HG03460 (cell line): ENCODE results near the gene TMEM108.
A peak's percentile ranks its signal among the peaks of the same experiment; 100 is the strongest.

Experiments
- ATAC-seq: cut with Tn5 transposase; IDR thresholded peaks from one replicate; pipeline ENCODE4 v1.9.1; 2021; ENCODE audit not compliant: unreplicated experiment

TMEM108 gene

GRCh38 chr3:133211449-133211848 lies 173.3 kb downstream of the TMEM108 start:
- peak; percentile 98 for ATAC-seq

GRCh38 chr3:133211856-133212255 lies 173.7 kb downstream of the TMEM108 start:
- no peak for ATAC-seq

GRCh38 chr3:133213937-133214336 lies 175.7 kb downstream of the TMEM108 start:
- no peak for ATAC-seq

- ATAC-seq, result no peak
Observed at GRCh38 chr3:133227813-133228212, 189.6 kb downstream of the TMEM108 start.

GRCh38 chr3:133230195-133230594 lies 192.0 kb downstream of the TMEM108 start:
- ATAC-seq, result no peak

- ATAC-seq, result no peak
Observed at GRCh38 chr3:133236901-133237300, 198.7 kb downstream of the TMEM108 start.

GRCh38 chr3:133237380-133237779 lies 199.2 kb downstream of the TMEM108 start:
- no peak for ATAC-seq

- no peak for ATAC-seq
Observed at GRCh38 chr3:133238015-133238414, 199.8 kb downstream of the TMEM108 start.

- ATAC-seq, result no peak
Observed at GRCh38 chr3:133246119-133246518, 207.9 kb downstream of the TMEM108 start.

- no peak for ATAC-seq
Observed at GRCh38 chr3:133246773-133247172, 208.6 kb downstream of the TMEM108 start.

- no peak for ATAC-seq
Observed at GRCh38 chr3:133248389-133248788, 210.2 kb downstream of the TMEM108 start.

GRCh38 chr3:133249490-133249889 lies 211.3 kb downstream of the TMEM108 start:
- ATAC-seq, result no peak

- ATAC-seq, result no peak
Observed at GRCh38 chr3:133254151-133254550, 216.0 kb downstream of the TMEM108 start.

GRCh38 chr3:133254716-133255115 lies 216.5 kb downstream of the TMEM108 start:
- no peak for ATAC-seq

- peak; percentile 62 for ATAC-seq
Observed at GRCh38 chr3:133256787-133257483, 218.7 kb downstream of the TMEM108 start.

- no peak for ATAC-seq
Observed at GRCh38 chr3:133258358-133258757, 220.2 kb downstream of the TMEM108 start.

GRCh38 chr3:133259767-133260166 lies 221.6 kb downstream of the TMEM108 start:
- ATAC-seq, result no peak

GRCh38 chr3:133262333-133262732 lies 224.1 kb downstream of the TMEM108 start:
- no peak for ATAC-seq

GRCh38 chr3:133264920-133265319 lies 226.7 kb downstream of the TMEM108 start:
- ATAC-seq, result no peak

GRCh38 chr3:133268726-133269134 lies 230.5 kb downstream of the TMEM108 start:
- no peak for ATAC-seq

- no peak for ATAC-seq
Observed at GRCh38 chr3:133269393-133269792, 231.2 kb downstream of the TMEM108 start.

- no peak for ATAC-seq
Observed at GRCh38 chr3:133270631-133271030, 232.4 kb downstream of the TMEM108 start.

- ATAC-seq, result no peak
Observed at GRCh38 chr3:133271042-133271441, 232.9 kb downstream of the TMEM108 start.
